ENCODE data around the gene GAS1.

GAS1 gene

GRCh38 chr9:86965636-86966395 lies 18.5 kb upstream of the GAS1 start:
- H3K4me3 ChIP-seq (ENCODE audit: low read depth, low read length), result no peak overlapping the region

- H3K4me3 ChIP-seq (ENCODE audit: low read depth, low read length), result no peak overlapping the region
Observed at GRCh38 chr9:86962692-86963091, 15.4 kb upstream of the GAS1 start.

DNA sequence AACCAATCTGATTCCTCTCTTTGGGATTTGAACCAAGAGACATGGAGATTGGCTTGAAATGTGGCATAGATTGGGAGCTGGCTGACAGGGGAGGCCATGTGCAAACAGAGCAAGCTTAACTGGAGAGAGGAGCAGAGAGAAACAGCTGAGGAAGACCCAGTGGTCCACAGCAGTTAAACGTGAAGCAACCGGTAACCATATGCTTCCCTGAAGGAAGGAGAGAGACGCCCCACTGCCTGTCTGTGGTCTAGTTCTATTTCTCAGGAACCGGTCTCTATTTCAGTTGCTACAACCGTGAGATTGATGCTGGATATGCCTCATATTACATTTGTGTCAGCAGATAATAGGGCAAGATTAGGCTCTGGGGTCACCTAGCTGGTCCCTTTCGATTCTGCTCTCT lies 13.6 kb upstream of the GAS1 start:
- H3K4me3 ChIP-seq (ENCODE audit: low read depth, low read length), result no peak overlapping the region

DNA sequence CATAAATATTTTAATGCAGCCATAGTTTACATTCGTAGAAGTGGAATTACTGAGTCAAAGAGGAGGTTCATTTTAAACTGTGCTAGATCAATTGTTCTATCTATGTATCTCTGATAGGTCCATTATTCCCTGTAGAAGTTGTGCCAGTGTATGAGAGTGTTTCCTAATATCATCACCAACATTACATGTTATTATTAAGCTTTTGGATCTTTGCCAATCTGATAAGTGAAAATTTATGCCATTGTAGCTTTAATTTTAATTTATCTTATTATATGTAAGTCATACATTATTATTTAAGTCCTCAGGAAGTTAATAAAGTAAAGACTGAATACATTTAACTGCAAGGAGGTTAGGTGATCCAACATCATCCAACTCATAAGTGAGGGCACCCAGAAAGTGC lies 10.9 kb upstream of the GAS1 start:
- H3K4me3 ChIP-seq (ENCODE audit: low read depth, low read length), result no peak overlapping the region

- no peak overlapping the region for H3K4me3 ChIP-seq (ENCODE audit: low read depth, low read length)
Observed at GRCh38 chr9:86955561-86955960, 8.3 kb upstream of the GAS1 start.

DNA sequence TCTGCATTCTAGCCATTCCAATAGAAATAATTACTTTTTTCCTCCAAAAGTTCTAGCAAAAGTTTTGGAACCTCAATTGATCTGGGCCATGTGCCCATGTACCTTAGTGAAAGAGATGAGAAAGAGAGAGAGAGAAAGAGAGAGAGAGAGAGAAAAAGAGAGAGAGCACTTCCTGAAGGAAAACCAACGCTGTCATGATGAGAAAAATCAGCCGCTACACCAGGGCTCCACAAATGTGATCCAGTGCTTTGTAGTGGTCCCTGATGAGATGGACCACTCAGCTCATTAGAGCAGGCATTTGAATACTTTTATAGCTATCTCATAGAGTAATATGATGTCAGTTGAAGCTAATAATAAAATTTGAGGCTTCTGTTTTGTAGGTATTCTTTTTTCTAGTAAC lies 7.7 kb upstream of the GAS1 start:
- H3K4me3 ChIP-seq (ENCODE audit: low read depth, low read length), result no peak overlapping the region

DNA sequence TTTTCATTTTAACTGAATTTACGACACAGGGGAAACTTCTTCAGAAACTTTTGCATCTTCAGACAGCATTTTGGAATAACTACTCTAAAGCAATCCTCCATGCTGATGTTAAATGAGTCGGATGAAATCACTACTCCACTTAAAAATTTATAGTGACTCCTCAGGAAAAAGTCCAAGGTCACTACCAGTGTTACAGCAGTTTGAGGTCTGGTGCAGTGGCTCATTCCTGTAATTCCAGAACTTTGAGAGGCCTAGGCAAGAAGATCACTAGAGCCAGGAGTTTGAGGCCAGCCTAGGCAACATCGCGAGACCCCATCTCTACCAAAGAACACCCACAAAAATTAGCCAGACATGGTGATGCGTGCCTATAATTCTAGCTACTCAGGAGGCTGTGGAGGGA lies 5.9 kb upstream of the GAS1 start:
- H3K4me3 ChIP-seq (ENCODE audit: low read depth, low read length), result no peak overlapping the region

DNA sequence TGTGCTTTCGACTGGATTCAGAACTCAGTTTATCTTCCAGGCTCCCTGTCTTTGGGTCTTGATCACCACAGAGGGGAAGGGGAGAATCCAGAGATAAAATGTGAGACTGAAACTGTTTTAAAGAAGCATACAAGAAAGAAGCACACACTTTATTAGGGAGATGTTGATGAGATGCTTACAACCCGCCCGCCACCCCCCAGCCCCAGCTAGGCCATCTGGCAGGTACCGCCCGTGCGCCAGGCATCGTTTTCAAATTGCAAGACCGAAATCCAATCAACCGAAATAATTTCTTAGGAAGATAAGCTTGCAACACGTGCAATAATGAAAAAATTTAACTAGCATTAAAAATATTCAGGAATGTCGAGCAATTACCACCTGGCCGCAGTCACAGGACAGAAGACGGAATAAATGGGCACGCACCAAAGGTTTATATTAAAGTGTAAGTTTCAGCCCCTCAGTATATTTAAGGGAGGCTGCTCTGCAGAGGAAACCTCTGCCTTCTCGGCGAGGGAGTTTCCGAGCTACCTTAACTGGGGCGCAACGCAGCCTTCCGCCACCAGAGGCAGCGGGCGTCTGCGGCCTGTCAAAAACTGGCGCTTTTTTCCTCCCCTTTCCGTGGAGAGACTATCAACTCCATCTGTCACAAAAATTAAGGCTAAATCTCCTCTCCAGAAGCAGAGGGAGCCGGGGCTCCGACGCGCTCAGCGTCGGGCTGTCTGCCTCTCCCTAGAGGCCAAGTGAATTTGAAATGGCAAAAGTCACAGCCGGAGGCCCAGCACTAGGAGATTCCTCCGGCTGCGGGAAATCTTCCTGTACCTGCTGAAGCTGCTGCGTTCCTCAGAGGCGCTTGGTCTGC lies 996 bp upstream of the GAS1 start:
- peak overlapping the region; percentile 28 for H3K4me3 ChIP-seq (ENCODE audit: low read depth, low read length)

GRCh38 chr9:86946201-86947145 lies 833 bp downstream of the GAS1 start:
- peak overlapping the region; percentile 72 for H3K4me3 ChIP-seq (ENCODE audit: low read depth, low read length)

DNA sequence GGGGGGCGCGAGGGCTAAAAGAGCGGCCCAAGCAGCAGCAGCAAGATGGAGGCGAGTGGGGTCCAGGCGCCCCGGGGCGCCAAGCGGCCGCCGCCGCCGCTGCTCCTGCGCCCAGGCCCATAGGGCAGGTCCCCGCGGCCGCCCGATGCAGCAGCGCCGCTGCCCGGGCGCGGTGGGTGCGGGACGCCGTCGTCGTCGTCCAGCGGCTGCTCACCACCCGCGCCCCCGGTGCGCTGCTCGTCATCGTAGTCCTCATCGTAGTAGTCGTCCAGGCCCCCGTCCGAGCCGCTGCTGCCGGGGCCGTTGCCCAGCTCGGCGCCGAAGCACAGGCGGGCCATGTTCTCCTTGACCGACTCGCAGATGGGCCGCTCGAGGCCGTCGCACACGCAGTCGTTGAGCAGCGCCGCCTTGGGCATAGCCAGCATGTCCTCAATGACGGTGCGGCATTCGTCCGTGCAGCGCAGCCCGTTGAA lies 1.5 kb downstream of the GAS1 start:
- H3K4me3 ChIP-seq (ENCODE audit: low read depth, low read length), result peak overlapping the region; percentile 72

GRCh38 chr9:86944796-86945727 lies 2.2 kb downstream of the GAS1 start:
- H3K4me3 ChIP-seq (ENCODE audit: low read depth, low read length), result peak overlapping the region; percentile 72

DNA sequence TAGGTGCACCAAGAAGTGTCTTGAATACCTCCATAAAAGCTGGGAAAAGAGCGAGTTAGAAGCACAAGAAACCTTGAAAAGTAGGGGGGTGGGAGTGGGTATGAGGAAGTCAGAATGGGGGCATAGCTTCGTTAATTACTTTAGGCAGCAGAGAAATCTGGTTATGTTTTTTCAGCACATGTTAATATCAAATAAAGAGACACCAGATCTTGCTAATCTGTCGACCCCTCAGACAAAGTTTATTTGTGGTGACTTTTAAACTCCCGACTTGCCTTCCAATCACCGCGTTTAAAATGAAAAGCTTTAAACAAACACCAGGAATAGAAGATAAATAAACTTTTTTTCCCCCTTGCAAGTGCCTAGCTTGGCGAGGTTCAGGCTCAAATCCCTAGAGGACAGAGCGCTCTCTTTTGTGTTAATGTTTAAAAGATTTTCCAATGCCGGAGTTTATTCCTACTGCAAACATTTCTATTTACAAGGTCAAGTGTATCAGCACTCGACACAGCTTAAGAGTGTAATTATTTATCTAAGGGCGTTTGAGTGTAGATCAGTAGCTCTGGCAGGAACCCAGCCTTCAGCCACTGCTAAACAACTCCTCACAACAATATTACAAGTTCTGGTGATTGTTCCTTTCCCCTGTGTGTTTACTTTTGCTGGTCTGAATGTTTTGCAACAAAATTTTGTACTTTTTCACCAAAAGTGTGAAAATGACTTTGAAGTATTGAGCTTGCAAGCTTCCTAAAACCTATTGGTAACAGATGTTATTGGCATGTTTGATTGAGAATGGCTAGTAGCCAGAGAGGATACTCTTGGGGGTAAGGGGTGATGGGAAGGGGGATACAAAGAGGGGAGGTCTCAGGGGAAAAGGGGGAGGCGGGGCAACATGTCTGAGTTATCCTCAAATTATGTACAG lies 3.8 kb downstream of the GAS1 start:
- no peak overlapping the region for H3K4me3 ChIP-seq (ENCODE audit: low read depth, low read length)

DNA sequence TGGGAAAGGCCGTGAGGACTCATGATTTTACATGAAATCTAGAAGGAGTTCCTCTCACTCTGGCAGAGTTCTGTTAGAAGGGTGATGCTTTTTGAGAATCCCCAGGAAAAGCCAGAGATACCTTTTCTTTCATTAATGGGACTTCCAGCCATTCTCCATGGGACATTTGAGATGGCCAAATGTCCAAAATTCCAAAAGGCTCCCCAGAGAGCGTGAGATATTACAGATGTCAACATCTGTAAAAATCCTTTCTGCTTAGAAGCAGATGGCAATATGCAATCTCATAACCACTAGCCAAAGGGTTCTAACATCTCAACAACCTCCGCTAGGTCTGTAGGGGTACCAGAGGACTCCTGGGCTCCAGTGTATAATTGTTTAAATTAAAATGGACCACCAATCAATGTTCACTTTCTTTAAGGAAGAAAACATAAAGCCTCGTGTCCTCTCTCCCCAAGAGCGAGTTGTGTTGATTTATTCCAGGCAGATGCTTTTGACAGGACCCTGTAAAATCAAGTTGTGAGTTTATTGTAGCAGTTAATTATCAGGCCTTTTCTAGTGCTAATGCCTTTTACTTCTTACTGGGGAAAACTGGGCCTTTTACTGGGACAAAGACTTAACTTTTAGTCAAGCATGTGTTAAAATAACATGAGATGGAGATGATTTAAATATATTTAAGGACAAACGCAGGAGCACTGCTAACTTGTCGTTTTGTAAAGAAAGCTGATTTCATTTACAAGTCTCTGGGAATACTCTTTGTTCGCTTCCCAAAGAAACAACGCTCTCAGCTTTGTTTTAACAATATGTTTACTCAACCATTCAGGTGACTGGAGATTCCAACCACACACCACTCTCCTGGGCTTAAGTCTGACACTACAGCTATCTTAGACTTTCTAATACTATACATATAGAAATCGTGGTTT lies 4.8 kb downstream of the GAS1 start:
- H3K4me3 ChIP-seq (ENCODE audit: low read depth, low read length), result no peak overlapping the region

DNA sequence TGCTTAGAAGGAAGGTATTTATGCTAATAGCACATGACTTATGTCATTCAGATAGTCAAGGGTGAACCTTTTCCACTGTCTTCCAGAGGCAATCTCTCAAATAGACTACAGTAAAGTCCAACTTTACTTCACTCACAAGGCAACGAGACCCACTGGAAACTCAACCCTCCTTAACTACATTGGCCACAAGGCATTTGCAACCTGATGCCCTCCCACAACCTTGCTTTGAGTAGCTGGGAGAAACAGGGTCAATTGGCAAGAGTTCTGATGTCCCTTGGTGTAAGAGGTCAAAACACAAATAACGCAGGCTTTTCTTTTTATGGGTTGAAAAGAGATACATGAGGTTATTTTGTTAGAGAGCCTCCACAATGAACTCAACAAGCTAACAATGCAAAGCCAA lies 6.1 kb downstream of the GAS1 start:
- no peak overlapping the region for H3K4me3 ChIP-seq (ENCODE audit: low read depth, low read length)

DNA sequence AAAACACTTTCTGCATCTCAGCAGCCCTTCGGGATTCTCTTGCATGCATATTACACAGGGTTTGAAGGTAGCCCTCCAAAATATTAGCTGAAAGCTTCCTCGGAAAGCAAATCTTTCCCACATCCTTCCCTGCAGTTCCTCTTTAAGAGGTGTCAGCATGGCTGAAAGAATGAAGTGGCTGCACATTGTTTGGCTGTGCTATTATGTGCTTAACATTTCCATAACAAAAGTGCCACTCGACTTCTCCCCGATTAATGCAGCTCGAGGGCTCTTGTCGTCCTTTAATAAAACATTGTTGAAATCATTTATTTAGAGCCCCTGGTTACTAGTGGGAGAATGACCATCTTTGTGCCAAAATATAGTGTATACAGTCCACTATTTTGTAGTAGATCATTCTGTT lies 6.5 kb downstream of the GAS1 start:
- no peak overlapping the region for H3K4me3 ChIP-seq (ENCODE audit: low read depth, low read length)

- no peak overlapping the region for H3K4me3 ChIP-seq (ENCODE audit: low read depth, low read length)
Observed at GRCh38 chr9:86939891-86940290, 7.4 kb downstream of the GAS1 start.

DNA sequence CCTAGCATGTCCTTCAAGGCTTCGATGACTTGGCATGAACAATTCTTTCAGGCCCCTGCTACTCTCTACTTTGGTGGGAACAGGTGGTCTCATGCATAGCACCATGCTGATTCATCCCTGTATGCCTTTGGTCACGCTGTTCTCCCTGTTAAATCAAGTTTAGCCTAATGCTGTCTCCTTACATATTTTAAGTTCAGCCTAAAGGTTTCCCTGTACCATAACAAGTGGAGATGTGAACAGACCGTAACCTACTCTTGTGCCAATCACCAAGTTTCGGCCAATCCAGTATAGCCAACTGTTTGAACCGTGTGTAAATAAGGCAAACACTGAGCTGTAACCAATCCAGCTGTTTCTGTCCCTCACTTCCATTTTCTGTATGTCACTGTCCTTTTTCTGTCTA lies 8.0 kb downstream of the GAS1 start:
- H3K4me3 ChIP-seq (ENCODE audit: low read depth, low read length), result no peak overlapping the region

DNA sequence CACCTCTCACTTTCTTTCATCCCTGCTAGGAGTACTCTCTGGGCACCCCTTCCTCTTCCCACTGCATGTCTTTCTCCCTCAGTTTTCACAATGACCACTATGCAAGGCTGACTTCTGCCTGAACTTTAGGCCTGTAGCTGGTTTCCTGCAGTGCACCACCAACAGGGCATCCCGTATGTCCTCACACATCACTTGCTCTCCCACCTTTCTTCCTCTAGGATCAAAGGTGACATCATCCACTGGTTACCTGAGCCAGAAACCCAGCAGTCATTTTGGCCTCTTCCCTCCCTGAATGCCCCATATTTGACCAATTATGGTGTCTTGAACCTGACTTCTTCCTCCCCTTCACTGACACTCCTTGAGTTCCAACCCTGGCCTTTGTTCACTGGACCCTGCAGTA lies 8.5 kb downstream of the GAS1 start:
- H3K4me3 ChIP-seq (ENCODE audit: low read depth, low read length), result no peak overlapping the region

Measured in iPS-11a (cell line).